ENCODE results near the gene EDARADD. TPM values are rescaled to one million over a fixed set of nuclear protein-coding genes. Genes with fewer than 3 reads are reported as not detected.

The EDARADD gene
- total and polyA plus RNA-seq, 2 of the 8 experiments (the other 6 are each of a cell fraction or from before 2014, with no cell fraction given) = 3.4 to 6.1 TPM

- TF ChIP-seq POLR2AphosphoS5 (IDR thresholded peaks at IDR 0.05; ENCODE audit: low read depth, low read length) = no peak
Measured at GRCh38 chr1:236356141-236356540, 37.9 kb upstream of the EDARADD start (continued).
